ENCODE data around the gene SLC45A2.
"Not testable (repeated sequence)": the region's sequence is repeated elsewhere in the genome, so short reads cannot be mapped to it uniquely, and the experiment has no call there.

Gene SLC45A2

GRCh38 chr5:33984671-33985124 is at the start of gene SLC45A2:
Gene SLC45A2, minus strand, starts transcription at chr5:33984693. Its CDS starts 110 bp downstream, at chr5:33984583.
- DNase-seq (ENCODE audit: low spot score) = no peak

GRCh38 chr5:34031966-34032365 is 47.5 kb upstream of the SLC45A2 start:
- no peak for DNase-seq (ENCODE audit: low spot score)

GRCh38 chr5:34031117-34031516 is 46.6 kb upstream of the SLC45A2 start:
- DNase-seq (ENCODE audit: low spot score) = no peak

- not testable (repeated sequence) for DNase-seq (ENCODE audit: low spot score)
Measured at GRCh38 chr5:34030585-34030984, 46.1 kb upstream of the SLC45A2 start.

DNA sequence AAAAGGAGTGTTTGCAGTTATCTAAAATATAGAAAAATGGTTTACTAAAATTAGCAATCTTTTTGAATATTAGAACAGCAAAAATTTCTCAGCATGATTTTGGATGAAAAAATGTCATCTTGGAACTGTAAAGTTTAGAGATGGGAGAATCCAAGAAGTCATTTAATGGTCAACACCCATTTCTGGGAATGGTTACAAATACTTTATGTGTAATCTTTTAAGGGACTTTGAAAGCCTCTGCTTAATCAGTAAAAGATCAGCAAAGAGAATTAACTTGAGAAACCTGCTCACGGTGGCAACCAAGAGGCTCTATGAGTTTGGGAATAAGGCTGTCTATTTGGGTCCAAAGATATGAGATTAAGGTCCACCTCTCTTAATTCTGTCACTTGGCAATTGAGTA is 45.6 kb upstream of the SLC45A2 start:
- DNase-seq (ENCODE audit: low spot score) = no peak

- no peak for DNase-seq (ENCODE audit: low spot score)
Measured at GRCh38 chr5:34028349-34028748, 43.9 kb upstream of the SLC45A2 start.

DNA sequence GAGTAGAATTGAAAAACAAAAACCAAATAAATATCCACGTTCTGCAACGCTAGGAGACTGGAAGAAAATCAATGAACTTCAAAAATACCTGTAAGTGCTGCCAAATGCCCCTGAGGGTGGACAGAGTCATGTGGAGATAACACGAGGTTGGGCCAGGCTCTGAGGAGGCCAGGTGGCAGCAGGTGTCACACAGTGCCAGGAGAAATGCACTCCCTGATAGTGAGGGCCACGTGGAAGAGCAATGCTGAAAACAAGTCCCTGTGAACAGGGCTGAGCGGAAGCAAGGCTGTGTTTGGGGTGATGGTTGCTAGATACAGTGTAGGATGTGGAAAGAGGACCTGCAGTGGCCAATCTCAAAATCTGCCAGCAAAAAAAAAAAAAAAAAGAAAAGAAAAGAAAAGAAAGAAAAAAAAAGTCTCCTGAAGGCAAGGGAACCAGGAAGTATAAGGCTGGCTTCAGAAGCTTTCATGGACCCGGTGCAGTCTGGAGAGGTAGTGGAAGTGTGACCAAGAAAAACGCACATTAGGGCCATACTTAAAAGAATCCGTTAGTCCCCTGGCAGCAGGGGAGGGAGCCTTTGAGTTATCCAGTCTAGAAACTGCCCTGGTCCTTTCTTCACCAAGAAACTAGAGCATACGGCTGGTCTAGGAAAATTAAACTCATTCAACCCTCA is 41.7 kb upstream of the SLC45A2 start:
- DNase-seq (ENCODE audit: low spot score) = no peak

DNA sequence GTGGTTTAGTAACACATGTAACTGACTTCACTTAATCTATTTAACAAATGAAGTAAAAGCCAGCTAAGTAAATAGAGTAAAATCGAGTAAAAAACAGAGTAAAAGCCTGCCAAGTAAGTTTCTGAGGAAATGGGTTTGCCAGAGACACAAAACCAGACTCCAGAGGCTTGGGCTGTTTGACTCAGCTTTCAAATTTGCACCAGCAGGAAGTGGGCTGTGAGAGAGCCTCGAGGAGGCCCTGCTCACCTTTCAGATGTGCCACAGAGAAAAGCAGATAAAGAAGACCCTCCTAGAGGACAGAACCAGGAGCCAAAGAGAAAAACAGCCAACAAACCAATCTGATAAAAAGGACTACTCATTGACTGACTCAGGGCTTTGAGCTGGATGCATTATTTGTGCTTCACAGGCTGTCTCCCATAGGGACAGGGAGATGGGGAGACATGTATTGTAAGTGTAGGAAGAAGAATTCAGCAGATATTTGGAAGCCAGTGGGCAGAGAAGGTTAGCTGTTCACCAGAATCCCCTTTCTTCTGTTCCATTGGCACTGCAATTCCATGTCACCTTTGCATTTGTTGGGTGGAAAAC is 37.7 kb upstream of the SLC45A2 start:
- DNase-seq (ENCODE audit: low spot score) = no peak

- DNase-seq (ENCODE audit: low spot score) = no peak
Measured at GRCh38 chr5:34021334-34021733, 36.8 kb upstream of the SLC45A2 start.

GRCh38 chr5:34020726-34021125 is 36.2 kb upstream of the SLC45A2 start:
- DNase-seq (ENCODE audit: low spot score) = no peak

- no peak for DNase-seq (ENCODE audit: low spot score)
Measured at GRCh38 chr5:34017254-34017653, 32.8 kb upstream of the SLC45A2 start.

GRCh38 chr5:34016750-34017149 is 32.3 kb upstream of the SLC45A2 start:
- DNase-seq (ENCODE audit: low spot score) = no peak

DNA sequence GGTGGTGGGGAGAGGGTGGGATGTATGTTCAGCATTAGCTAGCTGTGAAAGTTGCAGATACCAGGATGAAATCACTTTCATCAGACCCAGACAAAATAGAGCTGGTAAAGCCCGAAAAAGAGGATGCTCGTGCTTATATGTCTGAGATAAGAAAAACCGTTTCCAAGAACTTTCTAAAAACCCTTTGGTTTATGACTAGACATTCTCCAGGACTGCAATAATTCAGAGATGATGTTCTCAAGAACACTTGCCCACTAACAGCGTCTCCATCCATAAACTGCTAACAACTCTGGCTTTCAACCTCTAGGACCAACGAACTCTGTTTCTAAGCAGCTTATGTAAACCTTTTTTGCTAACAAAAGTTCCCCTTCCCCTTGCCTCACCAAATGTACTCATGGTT is 31.7 kb upstream of the SLC45A2 start:
- DNase-seq (ENCODE audit: low spot score) = no peak

GRCh38 chr5:34015120-34015822 is 30.8 kb upstream of the SLC45A2 start:
- no peak for DNase-seq (ENCODE audit: low spot score)

GRCh38 chr5:34014626-34015025 is 30.1 kb upstream of the SLC45A2 start:
- DNase-seq (ENCODE audit: low spot score) = no peak

- no peak for DNase-seq (ENCODE audit: low spot score)
Measured at GRCh38 chr5:34013547-34013946, 29.1 kb upstream of the SLC45A2 start.

DNA sequence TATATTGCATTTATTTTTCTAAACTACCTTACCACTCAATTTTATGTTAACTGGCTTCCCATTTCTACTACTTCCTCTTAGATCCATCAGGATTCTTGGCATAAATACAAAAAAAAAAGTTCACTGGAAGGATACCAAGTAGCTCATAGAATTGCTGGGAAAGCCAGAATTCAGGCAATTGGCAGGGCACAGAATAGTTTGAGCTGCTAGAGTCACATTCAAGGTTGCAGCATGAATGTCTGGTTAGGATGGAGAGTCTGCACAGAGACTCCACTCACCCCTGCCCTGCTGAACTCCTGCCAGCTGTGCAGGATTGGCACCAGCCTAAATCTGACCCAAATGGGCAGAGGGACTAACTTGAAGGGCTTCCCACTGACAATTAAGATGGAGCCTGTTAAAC is 28.3 kb upstream of the SLC45A2 start:
- DNase-seq (ENCODE audit: low spot score) = no peak

- no peak for DNase-seq (ENCODE audit: low spot score)
Measured at GRCh38 chr5:34011536-34011935, 27.0 kb upstream of the SLC45A2 start.

- not testable (repeated sequence) for DNase-seq (ENCODE audit: low spot score)
Measured at GRCh38 chr5:34010146-34010545, 25.7 kb upstream of the SLC45A2 start.

DNA sequence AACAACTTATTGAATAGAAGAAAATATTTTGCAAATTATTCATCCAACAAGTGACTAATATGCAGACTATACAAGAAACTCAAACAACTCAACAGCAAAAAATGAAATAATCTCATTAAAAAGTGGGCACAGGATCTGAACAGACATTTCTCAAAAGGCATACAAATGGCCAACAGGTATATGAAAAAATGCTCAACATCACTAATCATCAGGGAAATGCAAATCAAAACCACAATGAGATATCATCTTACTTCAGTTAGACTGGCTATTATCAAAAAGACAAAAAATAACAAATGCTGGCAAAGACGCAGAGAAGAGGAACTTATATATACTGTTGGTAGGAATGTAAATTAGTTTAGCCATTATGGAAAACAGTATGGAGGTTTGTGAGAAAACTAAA is 25.1 kb upstream of the SLC45A2 start:
- DNase-seq (ENCODE audit: low spot score) = no peak

DNA sequence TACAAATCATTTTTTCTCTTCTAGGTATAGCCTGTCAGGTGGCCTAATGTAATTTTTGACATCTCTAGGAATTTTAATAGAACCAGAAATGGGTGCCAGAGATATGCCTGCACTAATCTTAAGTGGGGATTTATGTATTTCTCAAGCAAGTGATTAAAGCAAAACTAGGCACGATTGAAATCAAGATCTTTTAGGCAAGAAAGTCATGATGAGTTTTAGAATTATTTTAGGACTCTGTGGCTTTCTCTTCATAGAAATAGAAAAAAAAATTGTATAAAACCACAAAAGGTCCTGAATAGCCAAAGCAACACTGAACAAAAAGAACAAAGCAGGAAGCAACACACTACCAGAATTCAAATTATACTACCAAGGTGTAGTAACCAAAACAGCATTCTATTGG is 24.3 kb upstream of the SLC45A2 start:
- no peak for DNase-seq (ENCODE audit: low spot score)

- peak; percentile 98 for DNase-seq (ENCODE audit: low spot score)
Measured at GRCh38 chr5:34007621-34008600, 23.4 kb upstream of the SLC45A2 start, which contains the start of gene AMACR. Gene AMACR, minus strand, starts transcription at chr5:34008050. Its CDS starts 31 bp downstream, at chr5:34008019.
